ENCODE results near the gene CLEC2D. TPM values are rescaled to one million over a fixed set of nuclear protein-coding genes. Genes with fewer than 3 reads are reported as not detected.

The CLEC2D gene
- total and polyA plus RNA-seq, 2 donors (not counting 3 experiments of a cell fraction or from before 2014, with no cell fraction given), result 1.8 to 4.1 TPM

DNA sequence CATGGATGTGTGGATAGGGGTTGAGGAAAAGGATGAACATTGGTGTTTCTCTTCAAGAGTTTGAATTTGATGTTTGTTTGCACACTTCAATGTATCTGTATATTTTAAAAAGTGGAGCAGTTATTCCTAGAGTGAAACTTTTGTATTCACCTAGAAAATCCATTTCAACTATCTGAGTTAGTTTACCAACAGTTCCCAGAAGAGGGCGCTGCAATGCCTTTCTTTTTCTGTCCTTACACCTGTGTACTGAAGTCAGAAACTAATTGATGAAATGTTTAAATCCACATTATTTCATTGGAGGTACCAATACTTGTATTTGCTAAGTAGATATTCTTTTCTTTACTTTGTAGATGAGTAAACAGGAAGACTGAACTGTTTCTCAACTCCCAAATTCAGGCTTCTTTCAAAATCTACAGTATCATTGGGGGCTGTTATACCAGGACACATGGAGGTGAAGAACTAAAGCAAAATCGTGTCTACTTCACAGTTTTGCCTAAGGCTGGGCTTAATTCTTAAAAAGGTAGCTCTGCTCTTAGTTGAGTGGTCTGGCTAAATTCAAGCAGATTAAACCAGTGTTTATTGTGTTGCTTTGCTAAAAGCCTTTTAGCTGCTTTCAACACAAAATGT is 35.2 kb upstream of the CLEC2D start:
- H4K20me1 ChIP-seq (replicated peaks; ENCODE audit: control insufficient read depth, extremely low read depth, insufficient read depth, low read length), result no peaks in the 10 kb centered on the region
- H3K4me3 ChIP-seq (replicated peaks in 1 of 3; ENCODE audit: insufficient read depth in 1 of 3, low read depth in 1 of 3, low read length in 3 of 3), result no peak overlapping the region
- BruUV-seq (replicated peaks), result no TSS peak
- ChIA-PET POLR2A (no interaction called here), CTCF (interaction anchor here (0.7 to 6.5 kb wide), 11 partner anchors 10 to 303 kb away, joined by 3 to 132 read pairs (median 4); no protein-coding TSS in a partner anchor)
- peak; percentile 91 for FAIRE-seq
- no peak overlapping the region for H2AFZ ChIP-seq (ENCODE audit: low read depth, low read length)
- H3K9me1 ChIP-seq (replicated peaks; ENCODE audit: control insufficient read depth, extremely low read depth, insufficient read depth, low read length), result no peaks in the 10 kb centered on the region
- no peak overlapping the region for H3K9ac ChIP-seq (replicated peaks; ENCODE audit: extremely low read depth, insufficient read depth, low read length)
- no peaks in the 10 kb centered on the region for H3K79me2 ChIP-seq (ENCODE audit: control insufficient read depth, insufficient read depth, low read length)
- peak; percentile 70 for DNase-seq (ENCODE audit: low read depth, low spot score)
- no peaks in the 10 kb centered on the region for H3K36me3 ChIP-seq (ENCODE audit: control insufficient read depth in 2 of 2, extremely low read depth in 1 of 2, insufficient read depth in 2 of 2, low read length in 2 of 2)
- TF ChIP-seq, protein P1, sequence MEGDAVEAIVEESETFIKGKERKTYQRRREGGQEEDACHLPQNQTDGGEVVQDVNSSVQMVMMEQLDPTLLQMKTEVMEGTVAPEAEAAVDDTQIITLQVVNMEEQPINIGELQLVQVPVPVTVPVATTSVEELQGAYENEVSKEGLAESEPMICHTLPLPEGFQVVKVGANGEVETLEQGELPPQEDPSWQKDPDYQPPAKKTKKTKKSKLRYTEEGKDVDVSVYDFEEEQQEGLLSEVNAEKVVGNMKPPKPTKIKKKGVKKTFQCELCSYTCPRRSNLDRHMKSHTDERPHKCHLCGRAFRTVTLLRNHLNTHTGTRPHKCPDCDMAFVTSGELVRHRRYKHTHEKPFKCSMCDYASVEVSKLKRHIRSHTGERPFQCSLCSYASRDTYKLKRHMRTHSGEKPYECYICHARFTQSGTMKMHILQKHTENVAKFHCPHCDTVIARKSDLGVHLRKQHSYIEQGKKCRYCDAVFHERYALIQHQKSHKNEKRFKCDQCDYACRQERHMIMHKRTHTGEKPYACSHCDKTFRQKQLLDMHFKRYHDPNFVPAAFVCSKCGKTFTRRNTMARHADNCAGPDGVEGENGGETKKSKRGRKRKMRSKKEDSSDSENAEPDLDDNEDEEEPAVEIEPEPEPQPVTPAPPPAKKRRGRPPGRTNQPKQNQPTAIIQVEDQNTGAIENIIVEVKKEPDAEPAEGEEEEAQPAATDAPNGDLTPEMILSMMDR (IDR thresholded peaks at IDR 0.05; ENCODE audit: extremely low read depth in 1 of 2, insufficient read depth in 1 of 2, low read depth in 1 of 2, low read length in 2 of 2), result peak; percentile 55 to 57
- TF ChIP-seq FOS (IDR thresholded peaks at IDR 0.05; ENCODE audit: borderline replicate concordance, insufficient read depth, low read length) (no peak), EZH2 (IDR thresholded peaks at IDR 0.05; ENCODE audit: borderline replicate concordance, low read depth, low read length, severe bottlenecking) (no peak), JUN (IDR thresholded peaks at IDR 0.05; ENCODE audit: borderline replicate concordance, insufficient read depth, insufficient read length, low read depth) (no peak), MYC (IDR thresholded peaks at IDR 0.05; ENCODE audit: low read depth, low read length) (no peak), POLR2AphosphoS5 (IDR thresholded peaks at IDR 0.05; ENCODE audit: insufficient read depth, low read depth, low read length) (no peak), GATA2 (IDR thresholded peaks at IDR 0.05; ENCODE audit: insufficient read depth, insufficient read length, low read depth, low read length) (no peak)
- no peak overlapping the region for H3K4me2 ChIP-seq (ENCODE audit: insufficient read depth, low read length)
- H3K27ac ChIP-seq (ENCODE audit: insufficient read depth, low read depth, low read length), result no peak overlapping the region
- no peaks in the 10 kb centered on the region for H3K4me1 ChIP-seq (ENCODE audit: control insufficient read depth, extremely low read depth, insufficient read depth, low read length)
- intact Hi-C loops (cut with micrococcal nuclease) (loop anchor here (1.0 to 5.0 kb wide), 4 partner anchors 74 to 293 kb away; no protein-coding TSS in a partner anchor), dilution Hi-C loops (cut with MboI; ENCODE audit: extremely low pct_ligation_motif_present, low sequenced_read_pairs) (no loop called here)
- no peaks in the 10 kb centered on the region for H3K9me3 ChIP-seq (replicated peaks; ENCODE audit: control insufficient read depth, insufficient read depth, low read length)
- H3K27me3 ChIP-seq (ENCODE audit: control insufficient read depth in 2 of 2, insufficient read depth in 2 of 2, low read length in 2 of 2), result no peaks in the 10 kb centered on the region

Measured in endothelial cell of umbilical vein (primary cell).